GM13976 (cell line): Measurements from ENCODE around the gene SLC40A1.
A peak's percentile ranks its signal among the peaks of the same experiment; 100 is the strongest.

ENCODE experiments used
- DNase-seq: peaks from one replicate; pipeline ENCODE4 v3.0.0; 2012; ENCODE audit warnings: low spot score
- in situ Hi-C: fragments of 300-500 bp; cut with MboI; formaldehyde crosslinking; loops from one replicate; pipeline ENCODE4 v1.12.0; 2022; ENCODE audit warnings: low sequenced_read_pairs, mixed read lengths, inconsistent platforms; ENCODE audit not compliant: unreplicated experiment
- TF ChIP-seq, protein P1 (sequence below): IDR thresholded peaks from 2 replicates; pipeline ENCODE4 v1.5.1; 2012; ENCODE audit warnings: borderline replicate concordance, mild to moderate bottlenecking; ENCODE audit not compliant: insufficient read depth; ENCODE audit errors: extremely low read depth, missing control alignments, control extremely low read depth

Gene SLC40A1

GRCh38 chr2:189581354-189582139 is 961 bp upstream of the SLC40A1 start:
- TF ChIP-seq, protein P1, sequence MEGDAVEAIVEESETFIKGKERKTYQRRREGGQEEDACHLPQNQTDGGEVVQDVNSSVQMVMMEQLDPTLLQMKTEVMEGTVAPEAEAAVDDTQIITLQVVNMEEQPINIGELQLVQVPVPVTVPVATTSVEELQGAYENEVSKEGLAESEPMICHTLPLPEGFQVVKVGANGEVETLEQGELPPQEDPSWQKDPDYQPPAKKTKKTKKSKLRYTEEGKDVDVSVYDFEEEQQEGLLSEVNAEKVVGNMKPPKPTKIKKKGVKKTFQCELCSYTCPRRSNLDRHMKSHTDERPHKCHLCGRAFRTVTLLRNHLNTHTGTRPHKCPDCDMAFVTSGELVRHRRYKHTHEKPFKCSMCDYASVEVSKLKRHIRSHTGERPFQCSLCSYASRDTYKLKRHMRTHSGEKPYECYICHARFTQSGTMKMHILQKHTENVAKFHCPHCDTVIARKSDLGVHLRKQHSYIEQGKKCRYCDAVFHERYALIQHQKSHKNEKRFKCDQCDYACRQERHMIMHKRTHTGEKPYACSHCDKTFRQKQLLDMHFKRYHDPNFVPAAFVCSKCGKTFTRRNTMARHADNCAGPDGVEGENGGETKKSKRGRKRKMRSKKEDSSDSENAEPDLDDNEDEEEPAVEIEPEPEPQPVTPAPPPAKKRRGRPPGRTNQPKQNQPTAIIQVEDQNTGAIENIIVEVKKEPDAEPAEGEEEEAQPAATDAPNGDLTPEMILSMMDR: no peak
- in situ Hi-C loops: no loop called here
- DNase-seq: peak; percentile 31

DNA sequence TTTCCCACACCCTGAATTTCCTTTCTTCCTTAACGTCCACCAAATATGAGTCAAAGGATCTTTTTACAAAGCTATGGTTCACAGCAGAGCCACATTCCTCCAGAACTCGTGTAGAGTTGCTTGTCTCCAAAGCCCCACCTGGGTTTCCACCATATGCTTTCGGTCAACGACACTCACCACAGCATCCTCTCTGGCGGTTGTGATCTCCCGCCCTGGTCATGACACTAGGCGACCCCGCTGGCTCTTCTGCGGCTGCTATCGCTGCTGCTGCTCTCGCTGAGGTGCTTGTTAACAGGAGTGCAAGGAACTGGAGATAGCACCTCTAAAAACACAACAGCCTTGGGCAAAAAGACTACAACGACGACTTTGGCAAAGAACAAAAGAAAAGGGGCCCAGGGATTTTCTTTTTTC is 340 bp downstream of the SLC40A1 start:
- TF ChIP-seq, protein P1: no peak
- peak; percentile 32 for DNase-seq
- in situ Hi-C loops: no loop called here

DNA sequence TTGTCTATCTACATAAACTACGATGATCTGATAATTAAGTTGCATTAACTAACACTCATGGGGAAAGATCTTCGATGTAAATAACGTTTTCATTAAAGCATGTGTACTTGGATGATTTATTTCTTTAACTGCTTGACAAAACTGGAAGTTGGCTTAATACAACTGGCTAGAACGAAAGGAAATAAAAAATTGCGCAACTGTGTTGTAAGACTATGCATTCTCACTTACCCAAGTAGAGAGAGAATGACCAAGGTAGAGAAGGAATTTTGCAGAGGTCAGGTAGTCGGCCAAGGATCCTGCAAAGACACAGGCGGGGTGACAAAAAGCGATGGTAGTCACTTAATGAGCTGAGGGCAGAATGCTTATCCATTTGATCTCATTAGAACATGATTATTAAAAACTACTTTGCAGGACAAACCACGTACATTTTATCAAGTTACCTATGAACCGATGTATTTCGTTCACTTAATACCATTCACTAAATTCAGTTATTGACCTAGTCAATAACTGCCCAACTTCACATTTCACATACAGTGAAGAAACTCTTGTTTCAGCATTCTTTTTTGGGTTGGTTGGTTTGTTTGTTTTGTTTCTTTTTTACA is 900 bp downstream of the SLC40A1 start:
- TF ChIP-seq, protein P1: no peak
- no peak for DNase-seq
- in situ Hi-C loops: no loop called here

DNA sequence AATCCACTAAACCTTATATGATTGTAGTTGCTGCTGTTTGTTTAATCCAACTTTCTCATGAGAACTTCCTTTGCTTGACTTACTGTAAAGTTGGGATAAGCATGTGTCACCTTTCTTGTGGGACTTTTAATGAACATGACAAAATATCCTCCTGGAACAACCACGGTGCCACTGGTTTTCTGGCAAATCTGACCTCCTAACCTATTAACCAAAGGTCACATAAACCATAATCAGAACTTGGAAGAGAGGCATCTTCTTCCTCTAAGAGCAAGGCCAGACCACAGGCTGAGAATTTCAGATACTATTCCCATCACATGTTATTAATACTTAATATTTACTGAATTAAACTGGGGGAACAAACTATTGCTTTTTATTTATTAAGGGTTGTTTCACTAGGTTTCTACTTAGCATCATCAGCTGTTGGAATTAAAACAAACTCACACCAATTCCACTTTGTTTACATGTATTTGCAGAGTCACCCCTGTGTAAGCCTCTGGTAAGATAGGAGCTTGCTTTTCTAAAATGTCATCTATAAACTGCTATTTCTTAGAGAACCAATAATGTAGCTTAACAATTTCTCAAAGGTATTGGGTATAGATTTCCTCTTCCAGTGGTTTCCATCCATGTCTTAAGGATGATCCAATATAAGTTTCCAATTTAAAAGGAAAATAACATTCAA is 2.2 kb downstream of the SLC40A1 start:
- DNase-seq: no peak
- in situ Hi-C loops: no loop called here
- TF ChIP-seq, protein P1: no peak

- no peak for DNase-seq
- TF ChIP-seq, protein P1: no peak
- in situ Hi-C loops: no loop called here
Measured at GRCh38 chr2:189577121-189577520, 3.5 kb downstream of the SLC40A1 start.

DNA sequence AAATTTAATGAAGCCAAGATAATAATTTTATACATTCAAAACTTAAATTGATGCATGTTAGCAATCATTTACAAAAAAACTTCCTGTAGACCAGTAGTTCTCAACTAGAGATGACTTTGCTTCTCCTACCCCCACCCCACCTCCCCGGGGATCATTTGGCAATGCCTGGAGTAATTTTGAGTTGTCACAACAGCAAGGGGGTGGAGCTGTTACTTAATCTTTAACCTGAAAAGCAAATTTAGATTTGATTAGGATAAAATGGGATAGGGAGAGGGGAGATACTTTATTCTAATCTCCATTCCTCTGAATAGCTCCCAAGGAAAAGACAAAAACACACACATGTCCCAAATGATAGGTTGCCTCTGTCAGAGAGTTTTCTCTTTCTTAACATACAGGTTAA is 4.2 kb downstream of the SLC40A1 start:
- in situ Hi-C loops: no loop called here
- TF ChIP-seq, protein P1: no peak
- no peak for DNase-seq
